HCT116 (cell line): ENCODE data around the gene TXNDC12. TPM values are rescaled to one million over a fixed set of nuclear protein-coding genes. Genes with fewer than 3 reads are reported as not detected.

Experiments used
- ATAC-seq: fragments of 200-7000 bp; cut with Tn5 transposase; 2 replicates; pipeline ENCODE4 v1.9.1; 2020; ENCODE audit warnings: mild to moderate bottlenecking, moderate library complexity
- BruUV-seq: library from RNA; stranded (reverse); fragments of 400-500 nt; replicated peaks from 2 replicates; lab custom pipeline; 2021; lab: Mats Ljungman, UMichigan
- CTCF ChIA-PET: fragments of 300-600 bp; sonication (Branson Sonifier 250); formaldehyde crosslinking; loops from one replicate; lab custom pipeline; 2021; ENCODE audit warnings: antibody characterized with exemption; lab: Charles Lee
- POLR2A ChIA-PET: fragments of 300-600, 350-600 bp; sonication (Branson Sonifier 250); formaldehyde crosslinking; loops from one replicate; lab custom pipeline; 2021; ENCODE audit warnings: antibody characterized with exemption; lab: Charles Lee
- RAD21 ChIA-PET, 2 experiments: fragments of 300-600 bp; sonication (Branson Sonifier 250); formaldehyde crosslinking; loops; one replicate each; lab custom pipeline; 2023; ENCODE audit warnings: low total read pairs in 2 of 2; ENCODE audit not compliant: uncharacterized antibody in 2 of 2, unreplicated experiment in 2 of 2, low non-redundant PET in 1 of 2; lab: Charles Lee
- DNase-seq: peaks from one replicate; pipeline ENCODE4 v3.0.0-alpha.2; 2010; ENCODE audit warnings: low read depth, low spot score
- H2AFZ ChIP-seq: fragments of 200-600 bp; shearing (Covaris generic), sonication (generic); 2 replicates; pipeline ENCODE4 v1.6.1; 2017; ENCODE audit warnings: low read depth, mixed run types, mixed read lengths, antibody characterized with exemption, low read length; ENCODE audit not compliant: poor library complexity, severe bottlenecking
- H3K27ac ChIP-seq: 2 replicates; pipeline ENCODE4 v1.5.1; 2012; ENCODE audit warnings: low read depth, low read length
- H3K27me3 ChIP-seq: fragments of 200-600 bp; sonication (generic); 2 replicates; pipeline ENCODE4 v1.6.1; 2016; ENCODE audit warnings: mixed run types, low read length, mixed read lengths; ENCODE audit not compliant: insufficient read depth
- H3K36me3 ChIP-seq, 2 experiments: fragments of 200-500 bp in 1 of 2; fragments of 200-600 bp in 1 of 2; sonication (Bioruptor generic) in 1 of 2; sonication (generic) in 1 of 2; 2 replicates each; pipeline versions ENCODE4 v1.5.1 to v1.6.1; 2014 to 2016; ENCODE audit warnings: low read length in 2 of 2, inconsistent platforms in 1 of 2, mixed read lengths in 1 of 2, mixed run types in 1 of 2; ENCODE audit not compliant: insufficient read depth in 2 of 2, control insufficient read depth in 1 of 2
- H3K4me1 ChIP-seq, 2 experiments: fragments of 200-600 bp in 1 of 2; sonication (generic) in 1 of 2; 2 replicates each; pipeline versions ENCODE4 v1.5.1 to v1.6.1; 2012 to 2017; ENCODE audit warnings: low read length in 2 of 2, inconsistent platforms in 1 of 2, mild to moderate bottlenecking in 1 of 2, mixed read lengths in 1 of 2, mixed run types in 1 of 2, moderate library complexity in 1 of 2; ENCODE audit not compliant: insufficient read depth in 2 of 2, control insufficient read depth in 1 of 2
- H3K4me2 ChIP-seq: fragments of 200-600 bp; sonication (generic); 2 replicates; pipeline ENCODE4 v1.6.1; 2017; ENCODE audit warnings: mixed run types, low read length, mixed read lengths
- H3K4me3 ChIP-seq, 2 experiments: fragments of 200-600 bp in 1 of 2; sonication (generic) in 1 of 2; replicated peaks in 1 of 2; 2 replicates each; pipeline ENCODE4 v1.5.1; 2011 to 2016; ENCODE audit warnings: low read length in 2 of 2, control low read depth in 1 of 2, low read depth in 1 of 2, mild to moderate bottlenecking in 1 of 2, mixed read lengths in 1 of 2, mixed run types in 1 of 2
- H3K79me2 ChIP-seq: fragments of 200-600 bp; sonication (generic); 2 replicates; pipeline ENCODE4 v1.6.1; 2017; ENCODE audit warnings: mild to moderate bottlenecking, mixed run types, low read length, moderate library complexity, mixed read lengths; ENCODE audit not compliant: insufficient read depth
- H3K9ac ChIP-seq: fragments of 200-600 bp; sonication (generic); 2 replicates; pipeline ENCODE4 v1.6.1; 2016; ENCODE audit warnings: low read length, mixed read lengths
- H3K9me2 ChIP-seq: fragments of 200-600 bp; sonication (generic), shearing (Covaris generic); 2 replicates; pipeline ENCODE4 v1.6.1; 2017; ENCODE audit warnings: mixed run types, mild to moderate bottlenecking, moderate library complexity; ENCODE audit not compliant: insufficient read depth
- H3K9me3 ChIP-seq, 2 experiments: fragments of 200-500 bp in 1 of 2; fragments of 200-600 bp in 1 of 2; sonication (Bioruptor generic) in 1 of 2; sonication (generic) in 1 of 2; 2 replicates each; pipeline ENCODE4 v1.6.1; 2014 to 2017; ENCODE audit warnings: low read length in 2 of 2, mixed read lengths in 2 of 2, inconsistent platforms in 1 of 2, low read depth in 1 of 2, mild to moderate bottlenecking in 1 of 2, mixed run types in 1 of 2, moderate library complexity in 1 of 2; ENCODE audit not compliant: control insufficient read depth in 1 of 2, insufficient read depth in 1 of 2
- H4K20me1 ChIP-seq: fragments of 200-600 bp; sonication (generic), shearing (Covaris generic); 2 replicates; pipeline ENCODE4 v1.6.1; 2017; ENCODE audit warnings: mixed run types, mild to moderate bottlenecking, moderate library complexity; ENCODE audit not compliant: insufficient read depth
- CBX3 ChIP-seq: IDR thresholded peaks from 2 replicates; pipeline ENCODE4 v1.6.1; 2012; ENCODE audit warnings: low read depth
- FOSL1 ChIP-seq: IDR thresholded peaks from 2 replicates; pipeline ENCODE4 v1.6.1; 2012; ENCODE audit warnings: low read depth
- POLR2AphosphoS5 ChIP-seq: IDR thresholded peaks from 2 replicates; pipeline ENCODE4 v1.6.1; 2011; ENCODE audit warnings: mild to moderate bottlenecking, low read depth, low read length, moderate library complexity
- SRF ChIP-seq: IDR thresholded peaks from 2 replicates; pipeline ENCODE4 v1.6.1; 2012; ENCODE audit warnings: low read depth
- YY1 ChIP-seq: IDR thresholded peaks from 2 replicates; pipeline ENCODE4 v1.6.1; 2011; ENCODE audit warnings: low read length, low read depth, moderate library complexity, mild to moderate bottlenecking; ENCODE audit not compliant: insufficient replicate concordance; ENCODE audit errors: extremely low read depth
- ZNF274 ChIP-seq: fragments of 200-500 bp; sonication (Bioruptor generic); IDR thresholded peaks from 2 replicates; pipeline ENCODE4 v1.6.1; 2014; ENCODE audit warnings: mild to moderate bottlenecking, low read depth, low read length, inconsistent platforms
- intact Hi-C: fragments of 100-400 bp; cut with micrococcal nuclease; formaldehyde crosslinking; loops from 2 replicates; pipeline ENCODE4 v1.10.0; 2022
- total RNA-seq: library from RNA; stranded (reverse); gene quantifications from one replicate; pipeline ENCODE4 v1.2.1, GENCODE V29; 2021; ENCODE audit not compliant: unreplicated experiment
- TF ChIP-seq, protein P1 (sequence below): IDR thresholded peaks from 2 replicates; pipeline ENCODE4 v1.6.1; 2012; ENCODE audit warnings: low read depth
- TF ChIP-seq, protein P2 (sequence below): IDR thresholded peaks from 2 replicates; pipeline ENCODE4 v1.6.1; 2012
- TF ChIP-seq, protein P3 (sequence below): IDR thresholded peaks from 2 replicates; pipeline ENCODE4 v1.6.1; 2011; ENCODE audit warnings: mild to moderate bottlenecking, low read length, moderate library complexity; ENCODE audit not compliant: insufficient replicate concordance; ENCODE audit errors: extremely low read depth

Gene TXNDC12
- total RNA-seq, 1 experiment from 2014 or later, result 82.8 TPM

DNA sequence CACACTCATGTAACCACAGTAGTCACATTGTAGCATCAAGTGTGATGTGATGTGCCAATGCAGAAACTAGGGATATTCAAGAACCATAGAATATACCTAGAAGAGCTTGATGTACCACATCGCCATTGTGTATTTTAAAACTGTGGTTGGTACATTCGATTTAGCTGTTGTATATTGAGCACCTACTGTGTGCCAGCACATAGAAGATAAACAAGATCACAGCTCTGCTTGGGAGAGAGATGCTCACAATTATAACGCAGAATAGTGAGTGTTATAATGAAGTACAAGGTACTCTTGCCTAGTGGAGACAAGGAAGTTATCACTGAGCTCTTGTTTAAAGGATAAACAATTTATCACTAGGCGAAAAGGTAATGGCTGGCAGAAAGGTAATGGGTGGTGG, 5.8 kb upstream of the TXNDC12 start:
- H3K9me2 ChIP-seq, result no peaks in the 10 kb centered on the region
- ATAC-seq, result no peak
- no peak overlapping the region for H3K4me3 ChIP-seq
- no peaks in the 10 kb centered on the region for H4K20me1 ChIP-seq
- H3K9me3 ChIP-seq, result no peaks in the 10 kb centered on the region
- H3K4me2 ChIP-seq, result no peak overlapping the region
- no peaks in the 10 kb centered on the region for H3K27me3 ChIP-seq
- ChIA-PET RAD21 (no interaction called here), POLR2A (interaction anchor here (0.5 to 2.0 kb wide), 2 partner anchors 11 to 19 kb away, joined by 3 to 7 read pairs; no protein-coding TSS in a partner anchor), CTCF (no interaction called here)
- peaks cover 5 to 24% of the 10 kb centered on the region in 2 experiments for H3K4me1 ChIP-seq
- H3K27ac ChIP-seq, result no peak overlapping the region
- peaks cover 66% of the 10 kb centered on the region for H3K79me2 ChIP-seq
- peaks cover 26 to 35% of the 10 kb centered on the region in 2 experiments; a peak in 3 of 4 replicates for H3K36me3 ChIP-seq
- BruUV-seq, result no TSS peak
- no peak overlapping the region for H3K9ac ChIP-seq
- no peak overlapping the region for H2AFZ ChIP-seq
- intact Hi-C loops, result no loop called here
- TF ChIP-seq SRF (no peak), YY1 (no peak), ZNF274 (no peak), POLR2AphosphoS5 (no peak), FOSL1 (no peak), CBX3 (no peak)
- TF ChIP-seq, protein P1, sequence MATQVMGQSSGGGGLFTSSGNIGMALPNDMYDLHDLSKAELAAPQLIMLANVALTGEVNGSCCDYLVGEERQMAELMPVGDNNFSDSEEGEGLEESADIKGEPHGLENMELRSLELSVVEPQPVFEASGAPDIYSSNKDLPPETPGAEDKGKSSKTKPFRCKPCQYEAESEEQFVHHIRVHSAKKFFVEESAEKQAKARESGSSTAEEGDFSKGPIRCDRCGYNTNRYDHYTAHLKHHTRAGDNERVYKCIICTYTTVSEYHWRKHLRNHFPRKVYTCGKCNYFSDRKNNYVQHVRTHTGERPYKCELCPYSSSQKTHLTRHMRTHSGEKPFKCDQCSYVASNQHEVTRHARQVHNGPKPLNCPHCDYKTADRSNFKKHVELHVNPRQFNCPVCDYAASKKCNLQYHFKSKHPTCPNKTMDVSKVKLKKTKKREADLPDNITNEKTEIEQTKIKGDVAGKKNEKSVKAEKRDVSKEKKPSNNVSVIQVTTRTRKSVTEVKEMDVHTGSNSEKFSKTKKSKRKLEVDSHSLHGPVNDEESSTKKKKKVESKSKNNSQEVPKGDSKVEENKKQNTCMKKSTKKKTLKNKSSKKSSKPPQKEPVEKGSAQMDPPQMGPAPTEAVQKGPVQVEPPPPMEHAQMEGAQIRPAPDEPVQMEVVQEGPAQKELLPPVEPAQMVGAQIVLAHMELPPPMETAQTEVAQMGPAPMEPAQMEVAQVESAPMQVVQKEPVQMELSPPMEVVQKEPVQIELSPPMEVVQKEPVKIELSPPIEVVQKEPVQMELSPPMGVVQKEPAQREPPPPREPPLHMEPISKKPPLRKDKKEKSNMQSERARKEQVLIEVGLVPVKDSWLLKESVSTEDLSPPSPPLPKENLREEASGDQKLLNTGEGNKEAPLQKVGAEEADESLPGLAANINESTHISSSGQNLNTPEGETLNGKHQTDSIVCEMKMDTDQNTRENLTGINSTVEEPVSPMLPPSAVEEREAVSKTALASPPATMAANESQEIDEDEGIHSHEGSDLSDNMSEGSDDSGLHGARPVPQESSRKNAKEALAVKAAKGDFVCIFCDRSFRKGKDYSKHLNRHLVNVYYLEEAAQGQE, result no peak
- TF ChIP-seq, protein P2, sequence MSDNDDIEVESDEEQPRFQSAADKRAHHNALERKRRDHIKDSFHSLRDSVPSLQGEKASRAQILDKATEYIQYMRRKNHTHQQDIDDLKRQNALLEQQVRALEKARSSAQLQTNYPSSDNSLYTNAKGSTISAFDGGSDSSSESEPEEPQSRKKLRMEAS, result no peak
- TF ChIP-seq, protein P3, sequence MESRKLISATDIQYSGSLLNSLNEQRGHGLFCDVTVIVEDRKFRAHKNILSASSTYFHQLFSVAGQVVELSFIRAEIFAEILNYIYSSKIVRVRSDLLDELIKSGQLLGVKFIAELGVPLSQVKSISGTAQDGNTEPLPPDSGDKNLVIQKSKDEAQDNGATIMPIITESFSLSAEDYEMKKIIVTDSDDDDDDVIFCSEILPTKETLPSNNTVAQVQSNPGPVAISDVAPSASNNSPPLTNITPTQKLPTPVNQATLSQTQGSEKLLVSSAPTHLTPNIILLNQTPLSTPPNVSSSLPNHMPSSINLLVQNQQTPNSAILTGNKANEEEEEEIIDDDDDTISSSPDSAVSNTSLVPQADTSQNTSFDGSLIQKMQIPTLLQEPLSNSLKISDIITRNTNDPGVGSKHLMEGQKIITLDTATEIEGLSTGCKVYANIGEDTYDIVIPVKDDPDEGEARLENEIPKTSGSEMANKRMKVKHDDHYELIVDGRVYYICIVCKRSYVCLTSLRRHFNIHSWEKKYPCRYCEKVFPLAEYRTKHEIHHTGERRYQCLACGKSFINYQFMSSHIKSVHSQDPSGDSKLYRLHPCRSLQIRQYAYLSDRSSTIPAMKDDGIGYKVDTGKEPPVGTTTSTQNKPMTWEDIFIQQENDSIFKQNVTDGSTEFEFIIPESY, result no peak
- DNase-seq, result no peak
